ENCODE measurements around the gene METTL16.
"Not testable (repeated sequence)": the region's sequence is repeated elsewhere in the genome, so short reads cannot be mapped to it uniquely, and the experiment has no call there.

The METTL16 gene

DNA sequence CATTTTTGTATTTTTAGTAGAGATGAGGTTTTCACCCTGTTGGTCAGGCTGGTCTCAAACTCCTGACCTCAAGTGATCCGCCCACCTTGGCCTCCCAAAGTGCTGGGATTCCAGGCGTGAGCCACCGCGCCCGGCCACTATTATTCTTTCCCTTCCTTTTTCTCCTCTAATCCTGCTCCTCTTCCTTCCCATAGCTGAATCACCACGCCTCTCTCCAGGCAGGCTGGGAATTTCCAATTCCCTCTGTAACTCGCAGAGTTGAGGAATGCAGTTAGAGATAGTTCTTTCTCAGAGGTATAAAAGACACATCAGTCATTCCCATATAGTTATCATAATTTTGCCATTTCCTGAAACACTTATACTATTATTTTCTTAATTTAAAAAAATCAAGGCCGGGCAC lies 11.2 kb downstream of the METTL16 start:
- DNase-seq, result no peak

DNA sequence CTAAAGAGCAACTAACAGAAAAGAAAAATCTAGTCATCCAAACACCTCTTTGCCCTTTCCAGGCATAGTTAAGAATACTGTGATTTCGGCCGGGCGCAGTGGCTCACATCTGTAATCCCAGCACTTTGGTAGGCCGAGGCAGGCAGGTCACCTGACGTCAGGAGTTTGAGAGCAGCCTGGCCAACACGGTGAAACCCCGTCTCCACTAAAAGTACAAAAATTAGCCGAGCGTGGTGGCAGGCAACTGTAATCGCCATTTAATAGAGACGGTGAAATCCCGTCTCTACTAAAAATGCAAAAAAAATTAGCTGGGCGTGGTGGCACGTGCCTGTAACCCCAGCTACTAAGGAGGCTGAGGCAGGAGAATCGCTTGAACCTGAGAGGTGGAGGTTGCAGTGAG lies 22.4 kb downstream of the METTL16 start:
- DNase-seq, result not testable (repeated sequence)

DNA sequence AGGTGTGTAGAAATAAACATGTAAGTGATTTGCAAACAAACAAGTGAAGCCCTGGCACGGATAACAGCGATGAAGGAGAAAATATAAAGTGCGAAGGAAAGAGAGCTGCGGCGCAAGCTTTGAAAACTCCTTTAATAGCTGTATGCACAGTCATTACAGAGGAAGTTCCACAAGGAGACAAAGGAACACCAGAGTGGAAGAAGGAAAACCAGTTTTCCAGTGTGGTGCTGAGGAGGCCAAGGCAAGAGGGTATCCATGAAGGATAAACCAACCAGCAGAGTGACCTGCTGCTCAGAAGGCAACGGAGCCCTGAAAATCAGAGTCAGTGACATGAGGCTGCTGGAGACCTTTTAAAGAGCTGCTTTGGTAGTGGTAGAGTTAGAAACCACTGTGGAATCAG lies 24.4 kb downstream of the METTL16 start:
- no peak for DNase-seq

DNA sequence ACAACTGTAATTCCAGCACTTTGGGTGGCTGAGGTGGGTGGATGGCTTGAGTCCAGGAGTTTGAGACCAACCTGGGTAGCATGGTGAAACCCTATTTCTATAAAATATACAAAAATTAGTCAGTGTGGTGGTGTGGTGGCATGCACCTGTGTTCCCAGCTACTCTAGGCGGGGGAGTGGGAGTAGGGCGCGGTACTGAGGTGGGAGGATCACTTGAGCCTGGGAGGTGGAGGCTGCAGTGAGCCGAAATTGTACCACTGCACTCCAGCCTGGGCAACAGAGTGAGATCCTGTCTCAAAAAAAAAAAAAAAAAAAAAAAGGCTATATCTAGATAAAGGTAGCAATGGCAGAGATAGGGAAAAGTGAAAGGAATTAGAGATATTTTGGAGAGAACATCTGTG lies 25.0 kb downstream of the METTL16 start:
- DNase-seq, result not testable (repeated sequence)

DNA sequence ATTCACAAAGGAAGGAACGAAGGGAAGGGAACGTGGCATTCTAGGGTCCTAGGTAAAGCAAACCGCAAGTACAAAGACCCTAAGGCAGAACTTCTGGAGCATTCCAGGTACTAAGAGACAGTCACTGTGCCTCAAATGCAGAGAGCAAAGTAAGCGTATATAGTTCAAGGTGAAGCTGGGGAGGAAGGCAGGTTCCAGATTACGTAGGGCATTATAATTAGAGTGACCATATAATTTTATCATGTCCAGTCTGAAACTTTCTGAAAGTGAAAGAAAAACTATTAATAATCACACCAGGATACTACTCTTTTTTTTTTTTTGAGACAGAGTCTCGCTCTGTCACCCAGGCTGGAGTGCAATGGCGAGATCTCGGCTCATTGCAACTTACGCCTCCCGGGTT lies 25.7 kb downstream of the METTL16 start:
- DNase-seq, result no peak

DNA sequence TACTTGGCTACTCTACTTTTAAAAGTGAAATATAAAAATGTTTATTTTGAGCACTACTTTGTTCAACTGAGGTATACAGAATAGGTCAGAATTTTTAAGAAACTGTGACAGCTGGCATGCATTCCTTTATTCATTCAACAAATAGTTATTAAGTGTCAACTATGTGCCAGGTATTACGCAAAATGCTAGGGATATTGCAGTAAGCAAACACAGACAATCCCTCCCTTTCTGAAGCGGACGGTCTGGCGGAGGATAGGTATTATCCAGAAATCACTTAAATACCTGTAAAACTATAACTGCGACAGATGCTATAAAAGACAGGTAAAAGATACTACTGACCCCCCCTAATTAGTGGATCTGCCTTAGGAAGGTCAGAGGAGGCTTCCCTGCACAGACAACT lies 26.1 kb downstream of the METTL16 start:
- DNase-seq, result no peak

DNA sequence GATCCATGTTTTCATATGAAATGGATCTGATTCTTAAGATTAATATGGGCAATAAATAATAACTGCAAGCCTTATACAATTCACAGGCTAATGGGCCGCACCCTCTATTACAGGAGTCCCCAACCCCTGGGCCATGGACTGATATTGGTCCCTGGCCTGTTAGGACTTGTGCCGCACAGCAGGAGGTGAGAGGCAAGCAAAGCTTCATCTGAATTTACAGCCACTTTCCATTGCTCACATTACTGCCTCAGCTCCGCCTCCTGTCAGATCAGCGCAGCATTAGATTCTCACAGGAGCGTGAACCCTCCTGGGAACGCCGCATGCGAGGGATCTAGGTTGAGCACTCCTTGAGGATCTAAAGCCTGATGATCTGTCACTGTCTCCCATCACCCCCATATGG lies 26.8 kb downstream of the METTL16 start:
- DNase-seq, result no peak

DNA sequence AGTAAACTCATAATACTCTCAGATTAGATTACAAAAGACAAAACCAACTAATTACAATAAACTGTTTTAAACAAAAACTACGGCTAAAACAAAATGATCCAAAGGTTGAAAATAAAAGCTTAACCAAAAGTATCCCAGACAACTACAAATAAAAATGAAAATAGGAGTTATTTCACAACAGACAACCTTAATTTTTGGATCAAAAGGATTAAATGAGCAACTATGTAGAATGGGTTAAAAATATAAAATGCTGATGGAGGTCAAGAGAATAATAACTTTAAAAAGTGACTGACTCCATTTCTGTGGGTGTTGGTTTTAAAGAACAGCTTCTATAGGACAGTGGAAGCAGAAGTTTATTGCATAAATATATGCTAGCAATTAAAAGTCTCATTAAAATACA lies 28.6 kb downstream of the METTL16 start:
- DNase-seq, result no peak

- DNase-seq, result no peak
These were observed 29.5 kb downstream of the METTL16 start for GRCh38 chr17:2482218-2482617.

DNA sequence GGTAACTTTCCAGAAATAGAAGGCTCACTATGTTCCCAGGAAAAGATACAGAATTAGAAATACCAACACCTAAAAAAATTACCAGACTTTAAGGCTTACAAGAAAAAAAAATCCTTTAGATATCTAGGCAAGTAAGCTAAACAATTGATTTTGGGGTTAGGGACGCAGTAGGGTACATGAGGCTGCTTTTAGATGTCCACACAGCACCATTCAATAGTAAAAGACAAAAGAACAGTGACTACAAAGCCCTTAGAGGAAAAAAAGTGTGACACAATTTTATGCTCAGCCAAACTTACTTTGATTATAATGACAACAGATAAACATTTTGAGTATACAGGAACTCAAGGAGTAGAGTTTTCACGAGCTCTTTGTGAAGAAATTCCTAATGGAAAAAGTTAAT lies 29.9 kb downstream of the METTL16 start:
- no peak for DNase-seq

DNA sequence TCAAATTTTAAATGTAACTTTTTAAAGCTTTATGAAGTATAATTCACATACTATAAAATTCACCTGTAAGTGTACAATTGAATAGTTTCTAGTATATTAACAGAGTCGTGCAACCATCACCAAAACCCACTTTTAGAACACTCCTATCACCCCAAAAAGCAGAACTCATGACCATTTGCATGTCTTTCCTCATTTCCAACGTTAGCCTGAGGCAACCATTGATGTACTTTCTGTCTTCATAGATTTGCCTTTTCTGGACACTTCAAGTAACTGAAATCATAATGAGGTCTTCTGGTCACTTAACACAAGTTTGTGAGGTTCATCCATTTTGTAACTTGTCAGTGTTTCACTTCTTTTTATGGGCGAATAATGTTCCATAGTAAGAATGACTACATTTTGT lies 33.2 kb downstream of the METTL16 start:
- no peak for DNase-seq

DNA sequence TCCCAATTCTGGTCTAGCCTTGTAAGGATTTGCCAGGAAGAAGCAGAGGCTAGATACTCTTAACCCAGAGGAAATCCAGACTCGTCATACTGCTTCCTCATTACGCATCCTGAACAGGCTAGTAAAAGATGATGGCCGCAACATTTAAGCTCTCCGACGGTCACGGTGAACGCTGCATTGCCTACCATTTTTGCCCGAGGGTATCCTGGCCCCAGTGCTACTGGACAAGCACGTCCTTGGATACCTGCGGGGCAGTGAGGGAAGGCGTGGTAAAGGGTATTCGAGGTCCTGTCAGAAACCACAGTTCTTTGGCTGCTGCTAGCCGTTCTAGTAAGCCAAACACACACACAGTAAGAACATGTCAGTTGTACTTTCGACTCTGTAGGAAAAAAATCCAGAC lies 36.6 kb downstream of the METTL16 start:
- no peak for DNase-seq

- no peak for DNase-seq
These were observed 37.3 kb downstream of the METTL16 start for GRCh38 chr17:2474371-2474770.

DNA sequence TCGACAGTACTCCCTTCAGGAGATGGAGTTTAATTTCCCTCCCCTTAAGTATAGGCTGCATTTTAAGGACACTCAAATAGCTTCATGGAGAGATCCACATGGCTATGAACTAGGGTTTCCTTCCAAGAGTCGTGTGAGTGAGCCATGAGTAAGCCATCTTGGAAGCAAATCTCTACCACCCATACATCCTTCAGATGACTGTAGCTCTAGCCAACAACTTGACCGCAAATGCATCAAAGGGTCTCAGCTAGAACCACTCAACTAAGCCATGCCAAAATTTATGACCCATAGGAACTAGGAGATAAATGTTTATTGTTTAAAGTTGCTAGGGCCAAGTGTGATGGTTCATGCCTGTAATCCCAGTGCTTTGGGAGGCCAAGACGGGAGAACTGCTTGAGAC lies 43.4 kb downstream of the METTL16 start:
- DNase-seq, result no peak

GRCh38 chr17:2466931-2467330 lies 44.8 kb downstream of the METTL16 start:
- DNase-seq, result no peak

DNA sequence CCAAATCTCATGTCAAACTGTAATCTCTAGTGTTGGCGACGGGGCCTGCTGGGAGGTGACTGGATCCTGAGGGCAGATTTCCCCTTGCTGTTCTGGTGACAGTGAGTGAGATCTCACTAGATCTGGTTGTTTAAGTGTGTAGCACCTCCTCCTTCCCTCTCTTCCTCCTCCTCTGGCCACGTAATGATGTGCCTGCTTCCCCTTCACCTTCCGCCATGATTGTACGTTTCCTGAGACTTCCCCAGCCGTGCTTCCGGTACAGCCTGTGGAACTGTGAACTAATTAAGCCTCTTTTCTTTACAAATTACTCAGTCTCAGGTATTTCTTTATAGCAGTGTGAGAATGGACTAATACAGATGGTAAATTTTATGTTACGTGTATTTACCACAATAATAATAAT lies 49.2 kb downstream of the METTL16 start:
- no peak for DNase-seq

DNA sequence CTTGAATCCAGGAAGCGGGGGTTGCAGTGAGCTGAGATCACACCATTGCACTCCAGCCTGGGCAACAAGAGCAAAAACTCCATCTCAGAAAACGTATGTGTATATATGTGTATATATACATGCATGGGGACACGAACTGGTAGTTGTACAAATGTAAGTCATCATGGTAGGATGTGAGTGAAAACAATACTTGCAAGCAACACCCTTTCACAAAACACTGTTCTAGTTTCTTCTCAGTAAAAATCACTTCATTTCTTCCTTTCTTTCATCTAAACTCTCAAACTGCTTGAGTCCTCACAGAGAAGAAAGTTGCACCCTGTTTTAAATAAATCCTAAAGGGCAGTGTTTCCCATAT lies 51.8 kb downstream of the METTL16 start:
- DNase-seq, result no peak

- no peak for DNase-seq
These were observed 53.8 kb downstream of the METTL16 start for GRCh38 chr17:2457913-2458312.

GRCh38 chr17:2456475-2456874 lies 55.2 kb downstream of the METTL16 start:
- no peak for DNase-seq

DNA sequence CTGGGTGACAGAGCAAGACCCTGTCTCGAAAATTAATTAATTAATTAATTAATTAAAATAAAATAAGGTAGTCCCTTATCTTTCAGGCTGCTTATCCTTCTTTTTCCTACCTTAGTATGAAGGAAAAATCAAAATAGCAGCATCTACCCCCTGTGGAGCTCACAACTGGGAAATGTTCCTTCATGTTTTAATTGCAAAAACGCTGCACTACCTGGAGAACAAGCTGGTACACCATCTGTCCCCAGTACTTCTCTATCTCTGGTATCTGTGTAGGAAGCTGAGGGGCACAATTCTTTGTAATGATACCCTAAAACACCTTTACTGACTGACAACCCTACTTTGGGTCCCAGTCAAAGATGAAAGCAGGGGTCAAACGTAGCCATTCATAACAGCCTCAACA lies 55.7 kb downstream of the METTL16 start:
- DNase-seq, result no peak

DNA sequence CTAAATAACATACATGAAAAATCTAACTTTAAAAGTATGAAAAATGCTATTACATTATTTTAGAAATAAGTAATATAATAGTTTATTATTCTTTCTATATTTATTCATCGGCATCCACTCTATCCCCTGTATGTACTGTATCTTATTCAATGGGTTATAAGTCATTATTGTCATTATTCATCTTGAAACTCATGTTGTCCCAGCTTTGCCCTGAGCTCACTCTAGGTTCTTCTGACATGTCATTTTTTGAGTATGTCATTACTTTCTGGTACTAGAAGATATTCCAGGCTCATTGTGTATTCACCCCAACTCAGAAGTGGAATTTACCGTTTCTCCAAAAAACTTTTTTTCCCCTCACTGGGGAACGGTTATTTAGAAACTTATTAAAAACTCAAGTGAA lies 57.8 kb downstream of the METTL16 start:
- no peak for DNase-seq

DNA sequence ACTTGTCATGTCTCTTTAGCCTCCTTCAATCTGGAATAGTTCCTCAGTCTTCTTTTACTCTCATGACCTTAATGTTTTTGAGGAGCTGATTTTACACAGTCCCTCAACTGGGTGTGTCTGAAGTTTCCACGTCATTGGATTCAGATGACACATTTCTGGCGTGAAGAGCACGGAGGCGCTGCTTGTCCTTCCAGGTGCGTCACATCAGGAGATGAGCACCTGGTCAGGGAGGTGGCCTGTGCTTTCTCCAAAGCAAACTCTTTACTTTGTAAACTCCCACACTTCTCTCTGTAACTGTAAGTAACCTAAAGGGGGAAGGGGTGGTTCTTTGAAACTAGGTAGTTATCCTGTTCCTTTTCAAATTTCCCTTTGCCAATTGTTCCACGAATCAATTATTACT lies 58.4 kb downstream of the METTL16 start:
- no peak for DNase-seq

- no peak for DNase-seq
These were observed 59.4 kb downstream of the METTL16 start for GRCh38 chr17:2452216-2452750.

DNA sequence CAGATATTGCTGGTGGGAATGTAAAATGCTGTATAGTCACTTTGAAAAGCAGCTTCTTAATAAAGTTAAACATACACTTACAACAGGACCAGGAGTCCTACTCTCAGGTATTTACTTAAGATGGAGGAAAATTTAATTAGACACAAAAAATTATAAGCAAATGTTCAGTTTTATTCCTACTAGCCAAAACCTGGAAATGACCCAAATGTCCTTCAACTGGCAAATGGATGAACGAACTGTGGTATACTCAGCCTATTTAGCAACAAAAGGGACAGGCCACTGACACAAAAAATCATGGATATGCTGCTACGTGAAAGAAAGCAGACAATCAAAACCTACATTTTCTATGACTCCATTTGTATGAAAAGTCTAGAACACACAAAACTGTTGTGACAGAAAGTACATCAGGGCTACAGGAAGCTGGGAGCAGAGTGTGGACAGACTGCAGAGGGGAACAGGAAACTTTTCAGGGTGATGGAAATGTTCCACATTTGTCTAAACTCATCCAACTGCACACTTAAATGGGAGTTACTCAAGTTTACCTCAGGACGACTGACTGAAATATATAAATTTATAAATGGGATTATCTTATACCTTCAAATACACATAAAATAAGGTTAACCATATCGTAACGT lies 61.6 kb downstream of the METTL16 start:
- DNase-seq, result no peak

DNA sequence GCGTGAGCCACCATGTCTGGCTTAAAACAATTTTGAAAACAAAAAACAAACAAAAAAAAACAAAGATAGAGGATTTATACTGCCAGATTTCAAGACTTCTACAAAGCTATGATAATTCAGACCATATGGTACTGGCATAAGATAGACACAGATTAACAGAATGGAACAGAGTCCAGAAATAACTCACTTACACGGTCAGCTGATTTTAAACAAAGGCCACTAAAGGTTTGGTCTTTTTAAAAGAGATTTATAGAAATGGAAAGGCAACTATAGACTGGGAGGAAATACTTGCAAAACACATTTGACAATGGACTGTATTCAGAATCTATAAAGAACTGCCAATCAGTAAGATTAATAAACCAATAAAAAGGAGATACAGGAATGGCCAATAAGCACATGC lies 62.2 kb downstream of the METTL16 start:
- DNase-seq, result no peak

GRCh38 chr17:2447479-2447878 lies 64.2 kb downstream of the METTL16 start:
- not testable (repeated sequence) for DNase-seq
